HEK293 (cell line): ENCODE data around the gene PTPRF.

ENCODE experiments used
- KLF7 ChIP-seq: fragments of 450-650 bp; formaldehyde crosslinking; IDR thresholded peaks from 2 replicates; pipeline ENCODE4 v1.5.1; 2016; ENCODE audit warnings: missing biosample characterization, missing genetic modification characterization, borderline replicate concordance
- OVOL3 ChIP-seq: fragments of 450-650 bp; formaldehyde crosslinking; IDR thresholded peaks from 2 replicates; pipeline ENCODE4 v1.5.1; 2016; ENCODE audit warnings: missing biosample characterization, missing genetic modification characterization
- SCRT2 ChIP-seq: fragments of 450-650 bp; formaldehyde crosslinking; IDR thresholded peaks from 2 replicates; pipeline ENCODE4 v1.5.1; 2016; ENCODE audit warnings: missing biosample characterization, missing genetic modification characterization
- TCF7L2 ChIP-seq: IDR thresholded peaks from 2 replicates; pipeline ENCODE4 v1.6.1; 2011; ENCODE audit warnings: low read depth, mild to moderate bottlenecking, inconsistent platforms, low read length, moderate library complexity, borderline replicate concordance
- TRIM28 ChIP-seq: IDR thresholded peaks from 2 replicates; pipeline ENCODE4 v1.6.1; 2011; ENCODE audit warnings: low read length, control low read depth, borderline replicate concordance
- ZBTB8A ChIP-seq: fragments of 450-650 bp; formaldehyde crosslinking; IDR thresholded peaks from 2 replicates; pipeline ENCODE4 v1.5.1; 2016; ENCODE audit warnings: missing biosample characterization, missing genetic modification characterization
- ZEB2 ChIP-seq: fragments of 450-650 bp; formaldehyde crosslinking; IDR thresholded peaks from 2 replicates; pipeline ENCODE4 v1.5.1; 2016; ENCODE audit warnings: missing biosample characterization, missing genetic modification characterization
- ZNF184 ChIP-seq: fragments of 450-650 bp; IDR thresholded peaks from 2 replicates; pipeline ENCODE4 v1.5.1; 2018; ENCODE audit warnings: missing biosample characterization, mild to moderate bottlenecking, missing genetic modification characterization
- ZNF2 ChIP-seq: fragments of 450-650 bp; formaldehyde crosslinking; IDR thresholded peaks from 2 replicates; pipeline ENCODE4 v1.5.1; 2016; ENCODE audit warnings: missing biosample characterization, missing genetic modification characterization
- ZNF214 ChIP-seq: fragments of 450-650 bp; formaldehyde crosslinking; IDR thresholded peaks from 2 replicates; pipeline ENCODE4 v1.5.1; 2017; ENCODE audit warnings: missing biosample characterization, mild to moderate bottlenecking, missing genetic modification characterization, borderline replicate concordance
- ZNF23 ChIP-seq: fragments of 450-650 bp; formaldehyde crosslinking; IDR thresholded peaks from 2 replicates; pipeline ENCODE4 v1.5.1; 2016; ENCODE audit warnings: missing biosample characterization, missing genetic modification characterization, borderline replicate concordance
- ZNF394 ChIP-seq: fragments of 450-650 bp; formaldehyde crosslinking; IDR thresholded peaks from 2 replicates; pipeline ENCODE4 v1.5.1; 2016; ENCODE audit warnings: missing biosample characterization, missing genetic modification characterization, mild to moderate bottlenecking, moderate library complexity, borderline replicate concordance
- ZNF501 ChIP-seq: fragments of 450-650 bp; formaldehyde crosslinking; IDR thresholded peaks from 2 replicates; pipeline ENCODE4 v1.5.1; 2016; ENCODE audit warnings: missing biosample characterization, missing genetic modification characterization
- ZNF544 ChIP-seq: fragments of 450-650 bp; formaldehyde crosslinking; IDR thresholded peaks from 2 replicates; pipeline ENCODE4 v1.5.0; 2017; ENCODE audit warnings: missing biosample characterization, missing genetic modification characterization
- ZNF600 ChIP-seq: fragments of 450-650 bp; formaldehyde crosslinking; IDR thresholded peaks from 2 replicates; pipeline ENCODE4 v1.5.1; 2016; ENCODE audit warnings: missing biosample characterization, missing genetic modification characterization
- ZNF621 ChIP-seq: fragments of 450-650 bp; formaldehyde crosslinking; IDR thresholded peaks from 2 replicates; pipeline ENCODE4 v1.5.1; 2017; ENCODE audit warnings: missing biosample characterization, missing genetic modification characterization
- ZNF629 ChIP-seq: fragments of 450-650 bp; formaldehyde crosslinking; IDR thresholded peaks from 2 replicates; pipeline ENCODE4 v1.5.1; 2017; ENCODE audit warnings: missing biosample characterization, missing genetic modification characterization
- ZNF654 ChIP-seq: fragments of 450-650 bp; formaldehyde crosslinking; IDR thresholded peaks from 2 replicates; pipeline ENCODE4 v1.5.1; 2016; ENCODE audit warnings: low read depth, missing biosample characterization, missing genetic modification characterization
- ZSCAN30 ChIP-seq: fragments of 450-650 bp; IDR thresholded peaks from 2 replicates; pipeline ENCODE4 v1.5.1; 2018; ENCODE audit warnings: missing biosample characterization, mild to moderate bottlenecking, missing genetic modification characterization, moderate library complexity
- ZXDB ChIP-seq: fragments of 450-650 bp; formaldehyde crosslinking; IDR thresholded peaks from 2 replicates; pipeline ENCODE4 v1.5.1; 2016; ENCODE audit warnings: missing biosample characterization, missing genetic modification characterization
- TF ChIP-seq, protein P1 (sequence below): fragments of 450-650 bp; formaldehyde crosslinking; IDR thresholded peaks from 2 replicates; pipeline ENCODE4 v1.5.1; 2016; ENCODE audit warnings: missing biosample characterization, missing genetic modification characterization
- TF ChIP-seq, protein P2 (sequence below): fragments of 450-650 bp; formaldehyde crosslinking; IDR thresholded peaks from 2 replicates; pipeline ENCODE4 v1.5.1; 2016; ENCODE audit warnings: missing biosample characterization, missing genetic modification characterization
- TF ChIP-seq, protein P3 (sequence below): IDR thresholded peaks from 2 replicates; pipeline ENCODE4 v1.6.1; 2011; ENCODE audit warnings: mild to moderate bottlenecking, low read depth, low read length, borderline replicate concordance
- TF ChIP-seq, protein P4 (sequence below): fragments of 450-650 bp; formaldehyde crosslinking; IDR thresholded peaks from 2 replicates; pipeline ENCODE4 v1.5.1; 2016; ENCODE audit warnings: missing biosample characterization, missing genetic modification characterization
- TF ChIP-seq, protein P5 (sequence below): fragments of 450-650 bp; formaldehyde crosslinking; IDR thresholded peaks from 2 replicates; pipeline ENCODE4 v1.5.1; 2016; ENCODE audit warnings: missing biosample characterization, missing genetic modification characterization

Gene PTPRF

DNA sequence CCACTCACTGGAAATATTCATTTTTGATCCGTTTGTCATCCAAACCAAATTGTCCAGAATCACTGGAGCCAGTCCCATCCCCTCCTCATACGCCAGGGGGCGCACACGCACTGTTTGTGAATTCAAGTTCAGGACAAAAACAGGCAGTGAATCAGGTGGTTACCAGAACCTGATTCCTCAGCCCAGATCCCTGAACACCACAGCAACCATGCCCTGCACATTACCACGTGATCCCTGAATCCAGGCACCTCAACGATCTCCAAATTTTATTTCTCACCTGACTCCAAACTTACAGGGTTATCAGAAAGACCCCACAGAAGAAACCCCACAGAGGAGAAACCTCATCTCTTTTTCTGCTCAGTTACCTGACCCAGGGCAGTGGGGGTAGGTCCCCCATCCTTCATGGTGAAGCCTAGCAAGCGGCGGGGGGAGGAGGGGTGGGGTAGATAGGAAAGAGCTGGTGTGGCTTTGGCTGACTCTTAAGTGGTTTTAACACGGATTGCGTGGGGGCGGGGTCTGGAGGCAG lies 1.4 kb upstream of the PTPRF start (continued):
- TF ChIP-seq, protein P1, sequence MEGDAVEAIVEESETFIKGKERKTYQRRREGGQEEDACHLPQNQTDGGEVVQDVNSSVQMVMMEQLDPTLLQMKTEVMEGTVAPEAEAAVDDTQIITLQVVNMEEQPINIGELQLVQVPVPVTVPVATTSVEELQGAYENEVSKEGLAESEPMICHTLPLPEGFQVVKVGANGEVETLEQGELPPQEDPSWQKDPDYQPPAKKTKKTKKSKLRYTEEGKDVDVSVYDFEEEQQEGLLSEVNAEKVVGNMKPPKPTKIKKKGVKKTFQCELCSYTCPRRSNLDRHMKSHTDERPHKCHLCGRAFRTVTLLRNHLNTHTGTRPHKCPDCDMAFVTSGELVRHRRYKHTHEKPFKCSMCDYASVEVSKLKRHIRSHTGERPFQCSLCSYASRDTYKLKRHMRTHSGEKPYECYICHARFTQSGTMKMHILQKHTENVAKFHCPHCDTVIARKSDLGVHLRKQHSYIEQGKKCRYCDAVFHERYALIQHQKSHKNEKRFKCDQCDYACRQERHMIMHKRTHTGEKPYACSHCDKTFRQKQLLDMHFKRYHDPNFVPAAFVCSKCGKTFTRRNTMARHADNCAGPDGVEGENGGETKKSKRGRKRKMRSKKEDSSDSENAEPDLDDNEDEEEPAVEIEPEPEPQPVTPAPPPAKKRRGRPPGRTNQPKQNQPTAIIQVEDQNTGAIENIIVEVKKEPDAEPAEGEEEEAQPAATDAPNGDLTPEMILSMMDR, result peak; percentile 83
- TF ChIP-seq ZBTB8A (tag by site-specific recombination) (peak; percentile 72; the same call in 1 of the 2 replicates), OVOL3 (no peak), ZSCAN30 (0 out of 2 replicates have a peak, but pooled peaks have one; percentile 53), ZNF394 (0 out of 2 replicates have a peak, but pooled peaks have one; percentile 30), TRIM28 (peak; percentile 33; the same call in 1 of the 2 replicates), ZEB2 (tag by site-specific recombination) (peak; percentile 83), ZNF501 (peak; percentile 72; the same call in 1 of the 2 replicates), SCRT2 (tag by site-specific recombination) (peak; percentile 53), ZNF654 (peak; percentile 78), ZNF544 (tag by site-specific recombination) (no peak), ZXDB (tag by site-specific recombination) (0 out of 2 replicates have a peak, but pooled peaks have one; percentile 41), TCF7L2 (no peak), ZNF184 (tag by site-specific recombination) (0 out of 2 replicates have a peak, but pooled peaks have one; percentile 41), KLF7 (tag by site-specific recombination) (no peak), ZNF600 (tag by site-specific recombination) (peak; percentile 94), ZNF23 (no peak), ZNF214 (tag by site-specific recombination) (no peak), ZNF621 (tag by site-specific recombination) (no peak), ZNF629 (0 out of 2 replicates have a peak, but pooled peaks have one; percentile 33), ZNF2 (tag by site-specific recombination) (peak; percentile 81)
- TF ChIP-seq, protein P2, sequence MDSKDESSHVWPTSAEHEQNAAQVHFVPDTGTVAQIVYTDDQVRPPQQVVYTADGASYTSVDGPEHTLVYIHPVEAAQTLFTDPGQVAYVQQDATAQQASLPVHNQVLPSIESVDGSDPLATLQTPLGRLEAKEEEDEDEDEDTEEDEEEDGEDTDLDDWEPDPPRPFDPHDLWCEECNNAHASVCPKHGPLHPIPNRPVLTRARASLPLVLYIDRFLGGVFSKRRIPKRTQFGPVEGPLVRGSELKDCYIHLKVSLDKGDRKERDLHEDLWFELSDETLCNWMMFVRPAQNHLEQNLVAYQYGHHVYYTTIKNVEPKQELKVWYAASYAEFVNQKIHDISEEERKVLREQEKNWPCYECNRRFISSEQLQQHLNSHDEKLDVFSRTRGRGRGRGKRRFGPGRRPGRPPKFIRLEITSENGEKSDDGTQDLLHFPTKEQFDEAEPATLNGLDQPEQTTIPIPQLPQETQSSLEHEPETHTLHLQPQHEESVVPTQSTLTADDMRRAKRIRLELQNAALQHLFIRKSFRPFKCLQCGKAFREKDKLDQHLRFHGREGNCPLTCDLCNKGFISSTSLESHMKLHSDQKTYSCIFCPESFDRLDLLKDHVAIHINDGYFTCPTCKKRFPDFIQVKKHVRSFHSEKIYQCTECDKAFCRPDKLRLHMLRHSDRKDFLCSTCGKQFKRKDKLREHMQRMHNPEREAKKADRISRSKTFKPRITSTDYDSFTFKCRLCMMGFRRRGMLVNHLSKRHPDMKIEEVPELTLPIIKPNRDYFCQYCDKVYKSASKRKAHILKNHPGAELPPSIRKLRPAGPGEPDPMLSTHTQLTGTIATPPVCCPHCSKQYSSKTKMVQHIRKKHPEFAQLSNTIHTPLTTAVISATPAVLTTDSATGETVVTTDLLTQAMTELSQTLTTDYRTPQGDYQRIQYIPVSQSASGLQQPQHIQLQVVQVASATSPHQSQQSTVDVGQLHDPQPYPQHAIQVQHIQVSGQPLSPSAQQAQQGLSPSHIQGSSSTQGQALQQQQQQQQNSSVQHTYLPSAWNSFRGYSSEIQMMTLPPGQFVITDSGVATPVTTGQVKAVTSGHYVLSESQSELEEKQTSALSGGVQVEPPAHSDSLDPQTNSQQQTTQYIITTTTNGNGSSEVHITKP (tag by site-specific recombination), result peak; percentile 57; the same call in 1 of the 2 replicates
- TF ChIP-seq, protein P3, sequence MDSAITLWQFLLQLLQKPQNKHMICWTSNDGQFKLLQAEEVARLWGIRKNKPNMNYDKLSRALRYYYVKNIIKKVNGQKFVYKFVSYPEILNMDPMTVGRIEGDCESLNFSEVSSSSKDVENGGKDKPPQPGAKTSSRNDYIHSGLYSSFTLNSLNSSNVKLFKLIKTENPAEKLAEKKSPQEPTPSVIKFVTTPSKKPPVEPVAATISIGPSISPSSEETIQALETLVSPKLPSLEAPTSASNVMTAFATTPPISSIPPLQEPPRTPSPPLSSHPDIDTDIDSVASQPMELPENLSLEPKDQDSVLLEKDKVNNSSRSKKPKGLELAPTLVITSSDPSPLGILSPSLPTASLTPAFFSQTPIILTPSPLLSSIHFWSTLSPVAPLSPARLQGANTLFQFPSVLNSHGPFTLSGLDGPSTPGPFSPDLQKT, result no peak
- TF ChIP-seq, protein P4, sequence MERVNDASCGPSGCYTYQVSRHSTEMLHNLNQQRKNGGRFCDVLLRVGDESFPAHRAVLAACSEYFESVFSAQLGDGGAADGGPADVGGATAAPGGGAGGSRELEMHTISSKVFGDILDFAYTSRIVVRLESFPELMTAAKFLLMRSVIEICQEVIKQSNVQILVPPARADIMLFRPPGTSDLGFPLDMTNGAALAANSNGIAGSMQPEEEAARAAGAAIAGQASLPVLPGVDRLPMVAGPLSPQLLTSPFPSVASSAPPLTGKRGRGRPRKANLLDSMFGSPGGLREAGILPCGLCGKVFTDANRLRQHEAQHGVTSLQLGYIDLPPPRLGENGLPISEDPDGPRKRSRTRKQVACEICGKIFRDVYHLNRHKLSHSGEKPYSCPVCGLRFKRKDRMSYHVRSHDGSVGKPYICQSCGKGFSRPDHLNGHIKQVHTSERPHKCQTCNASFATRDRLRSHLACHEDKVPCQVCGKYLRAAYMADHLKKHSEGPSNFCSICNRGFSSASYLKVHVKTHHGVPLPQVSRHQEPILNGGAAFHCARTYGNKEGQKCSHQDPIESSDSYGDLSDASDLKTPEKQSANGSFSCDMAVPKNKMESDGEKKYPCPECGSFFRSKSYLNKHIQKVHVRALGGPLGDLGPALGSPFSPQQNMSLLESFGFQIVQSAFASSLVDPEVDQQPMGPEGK (tag by site-specific recombination), result no peak
- TF ChIP-seq, protein P5, sequence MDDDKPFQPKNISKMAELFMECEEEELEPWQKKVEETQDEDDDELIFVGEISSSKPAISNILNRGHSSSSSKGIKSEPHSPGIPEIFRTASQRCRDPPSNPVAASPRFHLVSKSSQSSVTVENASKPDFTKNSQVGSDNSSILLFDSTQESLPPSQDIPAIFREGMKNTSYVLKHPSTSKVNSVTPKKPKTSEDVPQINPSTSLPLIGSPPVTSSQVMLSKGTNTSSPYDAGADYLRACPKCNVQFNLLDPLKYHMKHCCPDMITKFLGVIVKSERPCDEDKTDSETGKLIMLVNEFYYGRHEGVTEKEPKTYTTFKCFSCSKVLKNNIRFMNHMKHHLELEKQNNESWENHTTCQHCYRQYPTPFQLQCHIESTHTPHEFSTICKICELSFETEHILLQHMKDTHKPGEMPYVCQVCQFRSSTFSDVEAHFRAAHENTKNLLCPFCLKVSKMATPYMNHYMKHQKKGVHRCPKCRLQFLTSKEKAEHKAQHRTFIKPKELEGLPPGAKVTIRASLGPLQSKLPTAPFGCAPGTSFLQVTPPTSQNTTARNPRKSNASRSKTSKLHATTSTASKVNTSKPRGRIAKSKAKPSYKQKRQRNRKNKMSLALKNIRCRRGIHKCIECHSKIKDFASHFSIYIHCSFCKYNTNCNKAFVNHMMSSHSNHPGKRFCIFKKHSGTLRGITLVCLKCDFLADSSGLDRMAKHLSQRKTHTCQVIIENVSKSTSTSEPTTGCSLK (tag by site-specific recombination), result no peak
